Measurements from ENCODE around the gene TOMM5. TPM values are rescaled to one million over a fixed set of nuclear protein-coding genes. Genes with fewer than 3 reads are reported as not detected.

Gene TOMM5
- total RNA-seq, 4 donors from 2014 or later = 44.3 to 82.1 (median 76.0) TPM

GRCh38 chr9:37543468-37543867, 48.9 kb downstream of the TOMM5 start:
- Histone ChIP-seq H3K27me3 (no peaks in the 10 kb centered on the region), H3K36me3 (no peaks in the 10 kb centered on the region), H3K27ac (no peak overlapping the region), H3K4me3 (no peak overlapping the region), H3K9me3 (no peaks in the 10 kb centered on the region), H3K4me1 (peaks cover 8% of the 10 kb centered on the region)
- no peak for TF ChIP-seq POLR2AphosphoS5 (IDR thresholded peaks at IDR 0.05)
- TF ChIP-seq EP300 (IDR thresholded peaks at IDR 0.05) = no peak
- no peak for TF ChIP-seq CTCF (IDR thresholded peaks at IDR 0.05)
- TF ChIP-seq POLR2A (IDR thresholded peaks at IDR 0.05) = no peak
- no peak for DNase-seq (ENCODE audit: low spot score in 2 of 2)
- WGBS = 95% methylated on average over 1 of the region's 1 CpG

- TF ChIP-seq CTCF (IDR thresholded peaks at IDR 0.05) (no peak), POLR2A (IDR thresholded peaks at IDR 0.05) (no peak), POLR2AphosphoS5 (IDR thresholded peaks at IDR 0.05) (no peak)
- Histone ChIP-seq H3K27me3 (no peaks in the 10 kb centered on the region), H3K4me1 (peaks cover 8% of the 10 kb centered on the region), H3K4me3 (no peak overlapping the region), H3K36me3 (no peaks in the 10 kb centered on the region), H3K9me3 (no peaks in the 10 kb centered on the region), H3K27ac (no peak overlapping the region)
- 27% methylated on average over 1 of the region's 1 CpG for WGBS
- DNase-seq (ENCODE audit: low spot score in 2 of 2) = no peak
These were observed 49.5 kb downstream of the TOMM5 start for GRCh38 chr9:37542895-37543294.

- DNase-seq (ENCODE audit: low spot score in 2 of 2) = no peak
- peaks cover under 1% of the 10 kb centered on the region for H3K36me3 ChIP-seq
- 97% methylated on average over 6 of the region's 6 CpGs for WGBS
- no peaks in the 10 kb centered on the region for H3K27me3 ChIP-seq
- no peak overlapping the region for H3K27ac ChIP-seq
- TF ChIP-seq POLR2A (IDR thresholded peaks at IDR 0.05) (no peak), EP300 (IDR thresholded peaks at IDR 0.05) (no peak), CTCF (IDR thresholded peaks at IDR 0.05) (no peak), POLR2AphosphoS5 (IDR thresholded peaks at IDR 0.05) (no peak)
- peaks cover 8% of the 10 kb centered on the region for H3K4me1 ChIP-seq
- H3K9me3 ChIP-seq = no peaks in the 10 kb centered on the region
- no peak overlapping the region for H3K4me3 ChIP-seq
These were observed 49.9 kb downstream of the TOMM5 start for GRCh38 chr9:37542488-37542887.

GRCh38 chr9:37541465-37541864, 50.9 kb downstream of the TOMM5 start:
- 100% methylated on average over 6 of the region's 8 CpGs for WGBS
- no peaks in the 10 kb centered on the region for H3K27me3 ChIP-seq
- TF ChIP-seq POLR2A (IDR thresholded peaks at IDR 0.05) (no peak), EP300 (IDR thresholded peaks at IDR 0.05) (no peak), POLR2AphosphoS5 (IDR thresholded peaks at IDR 0.05) (no peak), CTCF (IDR thresholded peaks at IDR 0.05) (no peak)
- DNase-seq (ENCODE audit: low spot score in 2 of 2) = no peak
- peaks cover 8% of the 10 kb centered on the region for H3K4me1 ChIP-seq
- H3K36me3 ChIP-seq = peaks cover 6% of the 10 kb centered on the region
- H3K27ac ChIP-seq = peak overlapping the region; percentile 47
- no peaks in the 10 kb centered on the region for H3K9me3 ChIP-seq
- no peak overlapping the region for H3K4me3 ChIP-seq

GRCh38 chr9:37540634-37541033, 51.8 kb downstream of the TOMM5 start:
- TF ChIP-seq POLR2AphosphoS5 (IDR thresholded peaks at IDR 0.05) = no peak
- TF ChIP-seq CTCF (IDR thresholded peaks at IDR 0.05) = no peak
- TF ChIP-seq POLR2A (IDR thresholded peaks at IDR 0.05) = no peak
- TF ChIP-seq EP300 (IDR thresholded peaks at IDR 0.05) = no peak
- 56% methylated on average over 3 of the region's 3 CpGs for WGBS

More at GRCh38 chr9:37540634-37541033, 51.8 kb downstream of the TOMM5 start:
- Histone ChIP-seq H3K9me3 (no peaks in the 10 kb centered on the region), H3K36me3 (peaks cover 6% of the 10 kb centered on the region), H3K4me1 (peaks cover 8% of the 10 kb centered on the region), H3K27ac (peak overlapping the region; percentile 47), H3K27me3 (no peaks in the 10 kb centered on the region), H3K4me3 (no peak overlapping the region)
- DNase-seq (ENCODE audit: low spot score in 2 of 2) = no peak

Measured in suprapubic skin (tissue), 4 donors.